ENCODE data around the gene TPRA1.

DNA sequence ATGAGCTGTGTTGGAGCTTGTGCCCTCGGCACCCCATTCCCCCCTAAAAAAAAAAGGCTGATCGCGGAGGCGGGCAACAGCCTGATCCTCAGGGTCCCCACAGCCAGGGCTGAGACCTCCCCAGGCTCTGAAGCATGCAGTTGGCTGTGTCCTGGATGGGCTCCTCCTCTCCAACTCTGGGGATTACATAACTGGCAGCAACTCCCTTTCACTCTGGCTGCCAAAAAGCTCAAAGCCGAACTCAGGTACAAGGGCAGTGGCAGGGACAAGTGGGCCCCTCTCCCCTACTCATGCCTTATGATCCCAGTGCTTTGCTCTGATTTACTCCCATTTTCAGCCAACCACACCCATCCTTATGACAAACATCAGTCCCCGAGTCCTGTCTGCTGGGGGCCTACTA is 18.3 kb downstream of the TPRA1 start:
- TF ChIP-seq, protein P1, sequence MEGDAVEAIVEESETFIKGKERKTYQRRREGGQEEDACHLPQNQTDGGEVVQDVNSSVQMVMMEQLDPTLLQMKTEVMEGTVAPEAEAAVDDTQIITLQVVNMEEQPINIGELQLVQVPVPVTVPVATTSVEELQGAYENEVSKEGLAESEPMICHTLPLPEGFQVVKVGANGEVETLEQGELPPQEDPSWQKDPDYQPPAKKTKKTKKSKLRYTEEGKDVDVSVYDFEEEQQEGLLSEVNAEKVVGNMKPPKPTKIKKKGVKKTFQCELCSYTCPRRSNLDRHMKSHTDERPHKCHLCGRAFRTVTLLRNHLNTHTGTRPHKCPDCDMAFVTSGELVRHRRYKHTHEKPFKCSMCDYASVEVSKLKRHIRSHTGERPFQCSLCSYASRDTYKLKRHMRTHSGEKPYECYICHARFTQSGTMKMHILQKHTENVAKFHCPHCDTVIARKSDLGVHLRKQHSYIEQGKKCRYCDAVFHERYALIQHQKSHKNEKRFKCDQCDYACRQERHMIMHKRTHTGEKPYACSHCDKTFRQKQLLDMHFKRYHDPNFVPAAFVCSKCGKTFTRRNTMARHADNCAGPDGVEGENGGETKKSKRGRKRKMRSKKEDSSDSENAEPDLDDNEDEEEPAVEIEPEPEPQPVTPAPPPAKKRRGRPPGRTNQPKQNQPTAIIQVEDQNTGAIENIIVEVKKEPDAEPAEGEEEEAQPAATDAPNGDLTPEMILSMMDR (IDR thresholded peaks at IDR 0.05 in 2 of 3, conservative IDR thresholded peaks at IDR 0.05 in 1 of 3; ENCODE audit: borderline replicate concordance in 1 of 3, insufficient read depth in 1 of 3, low read depth in 2 of 3, low read length in 2 of 3): no peak
- no peak for TF ChIP-seq POLR2AphosphoS5 (IDR thresholded peaks at IDR 0.05; ENCODE audit: low read depth, low read length)
- TF ChIP-seq, protein P2, sequence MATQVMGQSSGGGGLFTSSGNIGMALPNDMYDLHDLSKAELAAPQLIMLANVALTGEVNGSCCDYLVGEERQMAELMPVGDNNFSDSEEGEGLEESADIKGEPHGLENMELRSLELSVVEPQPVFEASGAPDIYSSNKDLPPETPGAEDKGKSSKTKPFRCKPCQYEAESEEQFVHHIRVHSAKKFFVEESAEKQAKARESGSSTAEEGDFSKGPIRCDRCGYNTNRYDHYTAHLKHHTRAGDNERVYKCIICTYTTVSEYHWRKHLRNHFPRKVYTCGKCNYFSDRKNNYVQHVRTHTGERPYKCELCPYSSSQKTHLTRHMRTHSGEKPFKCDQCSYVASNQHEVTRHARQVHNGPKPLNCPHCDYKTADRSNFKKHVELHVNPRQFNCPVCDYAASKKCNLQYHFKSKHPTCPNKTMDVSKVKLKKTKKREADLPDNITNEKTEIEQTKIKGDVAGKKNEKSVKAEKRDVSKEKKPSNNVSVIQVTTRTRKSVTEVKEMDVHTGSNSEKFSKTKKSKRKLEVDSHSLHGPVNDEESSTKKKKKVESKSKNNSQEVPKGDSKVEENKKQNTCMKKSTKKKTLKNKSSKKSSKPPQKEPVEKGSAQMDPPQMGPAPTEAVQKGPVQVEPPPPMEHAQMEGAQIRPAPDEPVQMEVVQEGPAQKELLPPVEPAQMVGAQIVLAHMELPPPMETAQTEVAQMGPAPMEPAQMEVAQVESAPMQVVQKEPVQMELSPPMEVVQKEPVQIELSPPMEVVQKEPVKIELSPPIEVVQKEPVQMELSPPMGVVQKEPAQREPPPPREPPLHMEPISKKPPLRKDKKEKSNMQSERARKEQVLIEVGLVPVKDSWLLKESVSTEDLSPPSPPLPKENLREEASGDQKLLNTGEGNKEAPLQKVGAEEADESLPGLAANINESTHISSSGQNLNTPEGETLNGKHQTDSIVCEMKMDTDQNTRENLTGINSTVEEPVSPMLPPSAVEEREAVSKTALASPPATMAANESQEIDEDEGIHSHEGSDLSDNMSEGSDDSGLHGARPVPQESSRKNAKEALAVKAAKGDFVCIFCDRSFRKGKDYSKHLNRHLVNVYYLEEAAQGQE (IDR thresholded peaks at IDR 0.05; ENCODE audit: low read depth): no peak
- TF ChIP-seq ZNF274 (IDR thresholded peaks at IDR 0.05; ENCODE audit: low read depth, low read length): no peak
- TF ChIP-seq EZH2 (IDR thresholded peaks at IDR 0.05): no peak
